H1 (cell line): Measurements from ENCODE around the gene HTR3B.

Experiments
- BCL11A ChIP-seq, 2 experiments: IDR thresholded peaks; one replicate each; pipeline ENCODE4 v1.6.1; 2011; ENCODE audit warnings: low read depth in 2 of 2, low read length in 2 of 2, mild to moderate bottlenecking in 2 of 2
- BRCA1 ChIP-seq: IDR thresholded peaks from 2 replicates; pipeline ENCODE4 v1.6.1; 2012; ENCODE audit warnings: low read depth, low read length, improper control_type of control experiment
- CBX5 ChIP-seq: fragments of 300-800, 300-1000 bp; sonication (generic); IDR thresholded peaks from 2 replicates; pipeline ENCODE4 v1.7.1; 2016; ENCODE audit warnings: antibody characterized with exemption, low read length, low read depth
- CEBPB ChIP-seq: IDR thresholded peaks from 2 replicates; pipeline ENCODE4 v1.6.1; 2012; ENCODE audit warnings: low read depth, low read length
- FOSL1 ChIP-seq: IDR thresholded peaks from 2 replicates; pipeline ENCODE4 v1.6.1; 2011; ENCODE audit warnings: mild to moderate bottlenecking, low read depth, low read length, moderate library complexity; ENCODE audit not compliant: insufficient read depth
- GABPA ChIP-seq: IDR thresholded peaks from 2 replicates; pipeline ENCODE4 v1.6.1; 2011; ENCODE audit warnings: mild to moderate bottlenecking, low read length, moderate library complexity, borderline replicate concordance; ENCODE audit not compliant: insufficient read depth
- KDM5A ChIP-seq: fragments of 200-600 bp; IDR thresholded peaks from 2 replicates; pipeline ENCODE4 v1.7.1; 2012; ENCODE audit warnings: mild to moderate bottlenecking, low read length, inconsistent platforms, mixed read lengths
- NRF1 ChIP-seq: IDR thresholded peaks from 2 replicates; pipeline ENCODE4 v1.6.1; 2011; ENCODE audit warnings: mild to moderate bottlenecking, low read depth, low read length, improper control_type of control experiment
- POLR2A ChIP-seq, 2 experiments: IDR thresholded peaks; 1 replicate in 1 of 2; 2 replicates in 1 of 2; pipeline ENCODE4 v1.6.1; 2011; ENCODE audit warnings: low read depth in 2 of 2, low read length in 2 of 2, mild to moderate bottlenecking in 2 of 2; ENCODE audit errors: control extremely low read depth in 1 of 2
- POLR2AphosphoS5 ChIP-seq: IDR thresholded peaks from 2 replicates; pipeline ENCODE4 v1.6.1; 2011; ENCODE audit warnings: low read depth, low read length
- RBBP5 ChIP-seq: IDR thresholded peaks from 2 replicates; pipeline ENCODE4 v1.7.1; 2012; ENCODE audit warnings: low read depth, mild to moderate bottlenecking, inconsistent platforms, low read length, moderate library complexity, borderline replicate concordance
- TAF1 ChIP-seq: IDR thresholded peaks from 2 replicates; pipeline ENCODE4 v1.6.1; 2011; ENCODE audit warnings: mild to moderate bottlenecking, low read depth, low read length
- YY1 ChIP-seq: IDR thresholded peaks from 2 replicates; pipeline ENCODE4 v1.6.1; 2011; ENCODE audit warnings: low read depth, mild to moderate bottlenecking, low read length
- TF ChIP-seq, protein P1 (sequence below), 3 experiments: IDR thresholded peaks; 1 replicate in 2 of 3; 2 replicates in 1 of 3; pipeline versions ENCODE4 v1.5.1 to v1.6.1; 2011; ENCODE audit warnings: low read length in 3 of 3, mild to moderate bottlenecking in 3 of 3, inconsistent platforms in 2 of 3, low read depth in 1 of 3, moderate library complexity in 1 of 3; ENCODE audit not compliant: insufficient read depth in 1 of 3; ENCODE audit errors: control extremely low read depth in 1 of 3

GRCh38 chr11:113874581-113875233 lies 29.9 kb upstream of the HTR3B start:
- TF ChIP-seq RBBP5: no peak
- no peak for TF ChIP-seq FOSL1
- TF ChIP-seq KDM5A: no peak
- no peak for TF ChIP-seq BCL11A (IDR thresholded peaks at IDR 0.05; ENCODE audit: low read depth in 2 of 2, low read length in 2 of 2)
- no peak for TF ChIP-seq POLR2A (IDR thresholded peaks at IDR 0.05; ENCODE audit: control extremely low read depth in 1 of 2, low read depth in 2 of 2, low read length in 2 of 2)
- TF ChIP-seq, protein P1, sequence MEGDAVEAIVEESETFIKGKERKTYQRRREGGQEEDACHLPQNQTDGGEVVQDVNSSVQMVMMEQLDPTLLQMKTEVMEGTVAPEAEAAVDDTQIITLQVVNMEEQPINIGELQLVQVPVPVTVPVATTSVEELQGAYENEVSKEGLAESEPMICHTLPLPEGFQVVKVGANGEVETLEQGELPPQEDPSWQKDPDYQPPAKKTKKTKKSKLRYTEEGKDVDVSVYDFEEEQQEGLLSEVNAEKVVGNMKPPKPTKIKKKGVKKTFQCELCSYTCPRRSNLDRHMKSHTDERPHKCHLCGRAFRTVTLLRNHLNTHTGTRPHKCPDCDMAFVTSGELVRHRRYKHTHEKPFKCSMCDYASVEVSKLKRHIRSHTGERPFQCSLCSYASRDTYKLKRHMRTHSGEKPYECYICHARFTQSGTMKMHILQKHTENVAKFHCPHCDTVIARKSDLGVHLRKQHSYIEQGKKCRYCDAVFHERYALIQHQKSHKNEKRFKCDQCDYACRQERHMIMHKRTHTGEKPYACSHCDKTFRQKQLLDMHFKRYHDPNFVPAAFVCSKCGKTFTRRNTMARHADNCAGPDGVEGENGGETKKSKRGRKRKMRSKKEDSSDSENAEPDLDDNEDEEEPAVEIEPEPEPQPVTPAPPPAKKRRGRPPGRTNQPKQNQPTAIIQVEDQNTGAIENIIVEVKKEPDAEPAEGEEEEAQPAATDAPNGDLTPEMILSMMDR (IDR thresholded peaks at IDR 0.05; ENCODE audit: control extremely low read depth in 1 of 3, insufficient read depth in 1 of 3, low read depth in 1 of 3, low read length in 3 of 3): no peak
- TF ChIP-seq POLR2AphosphoS5: no peak
- TF ChIP-seq GABPA: no peak
- no peak for TF ChIP-seq CEBPB
- TF ChIP-seq CBX5: no peak
- TF ChIP-seq TAF1: no peak
- no peak for TF ChIP-seq BRCA1
- no peak for TF ChIP-seq NRF1
- no peak for TF ChIP-seq YY1
